GM18519 (cell line): ENCODE measurements around the gene NRG2.
A peak's percentile ranks its signal among the peaks of the same experiment; 100 is the strongest.

Source experiments
- ATAC-seq: cut with Tn5 transposase; IDR thresholded peaks from one replicate; pipeline ENCODE4 v1.9.1; 2021; ENCODE audit warnings: mild to moderate bottlenecking, moderate library complexity; ENCODE audit not compliant: unreplicated experiment, low FRiP score

Gene NRG2

GRCh38 chr5:139975306-139975705, 67.8 kb downstream of the NRG2 start:
- no peak for ATAC-seq

- ATAC-seq: no peak
These were observed 68.4 kb downstream of the NRG2 start for GRCh38 chr5:139974661-139975060.

GRCh38 chr5:139971202-139971725, 71.8 kb downstream of the NRG2 start:
- ATAC-seq: no peak

- ATAC-seq: no peak
These were observed 73.8 kb downstream of the NRG2 start for GRCh38 chr5:139969318-139969717.

GRCh38 chr5:139968547-139969261, 74.4 kb downstream of the NRG2 start:
- peak; percentile 92 for ATAC-seq

GRCh38 chr5:139967353-139967752, 75.7 kb downstream of the NRG2 start:
- ATAC-seq: no peak

- no peak for ATAC-seq
These were observed 76.2 kb downstream of the NRG2 start for GRCh38 chr5:139966856-139967255.

GRCh38 chr5:139964994-139965565, 78.0 kb downstream of the NRG2 start:
- ATAC-seq: no peak

GRCh38 chr5:139964266-139964993, 78.7 kb downstream of the NRG2 start:
- no peak for ATAC-seq

GRCh38 chr5:139962445-139962844, 80.7 kb downstream of the NRG2 start:
- ATAC-seq: no peak

GRCh38 chr5:139961435-139962157, 81.5 kb downstream of the NRG2 start:
- no peak for ATAC-seq

- no peak for ATAC-seq
These were observed 82.2 kb downstream of the NRG2 start for GRCh38 chr5:139960723-139961383.

- ATAC-seq: no peak
These were observed 84.5 kb downstream of the NRG2 start for GRCh38 chr5:139958432-139959148.

GRCh38 chr5:139956342-139956741, 86.8 kb downstream of the NRG2 start:
- no peak for ATAC-seq

GRCh38 chr5:139955616-139956273, 87.4 kb downstream of the NRG2 start:
- ATAC-seq: no peak

GRCh38 chr5:139955053-139955605, 88.0 kb downstream of the NRG2 start:
- peak; percentile 54 for ATAC-seq

- ATAC-seq: no peak
These were observed 88.6 kb downstream of the NRG2 start for GRCh38 chr5:139954462-139954861.

GRCh38 chr5:139954022-139954421, 89.1 kb downstream of the NRG2 start:
- ATAC-seq: no peak

GRCh38 chr5:139952574-139952973, 90.5 kb downstream of the NRG2 start:
- ATAC-seq: no peak
